IMR-90 (cell line): ENCODE measurements around the gene SHISAL1. TPM values are rescaled to one million over a fixed set of nuclear protein-coding genes. Genes with fewer than 3 reads are reported as not detected.

Experiments
- ATAC-seq: fragments of 200-7000 bp; cut with Tn5 transposase; 2 replicates; pipeline ENCODE4 v1.9.1; 2020; ENCODE audit warnings: low read depth, mild to moderate bottlenecking, moderate library complexity
- BruUV-seq: library from RNA; stranded (reverse); fragments of 400-500 nt; replicated peaks from 2 replicates; lab custom pipeline; 2021; lab: Mats Ljungman, UMichigan
- CTCF ChIA-PET: fragments of 300-600 bp; formaldehyde crosslinking; extraction: SDS; loops from one replicate; lab custom pipeline; 2021; ENCODE audit warnings: antibody characterized with exemption; lab: Yijun Ruan, JAX
- POLR2A ChIA-PET: fragments of 300-600 bp; sonication (Branson Sonifier 250); formaldehyde crosslinking; loops from one replicate; lab custom pipeline; 2022; ENCODE audit warnings: antibody characterized with exemption; ENCODE audit not compliant: unreplicated experiment; lab: Charles Lee
- DNase-seq: peaks from one replicate; pipeline ENCODE4 v3.0.0; 2013
- H2AFZ ChIP-seq: replicated peaks from 2 replicates; pipeline ENCODE3; 2013; ENCODE audit warnings: low read length, mild to moderate bottlenecking; ENCODE audit not compliant: poor library complexity
- H2AK5ac ChIP-seq: 2 replicates; pipeline ENCODE4 v1.6.1; 2013; ENCODE audit warnings: low read depth, low read length, inconsistent platforms
- H2AK9ac ChIP-seq: replicated peaks from 2 replicates; pipeline ENCODE3; 2013; ENCODE audit warnings: mild to moderate bottlenecking, low read depth, low read length, moderate library complexity; ENCODE audit not compliant: poor library complexity
- H2BK120ac ChIP-seq: 2 replicates; pipeline ENCODE4 v1.6.1; 2013; ENCODE audit warnings: low read depth, low read length, inconsistent platforms
- H2BK15ac ChIP-seq: 3 replicates; pipeline ENCODE4 v1.6.1; 2013; ENCODE audit warnings: low read depth, low read length, inconsistent platforms
- H2BK20ac ChIP-seq: 2 replicates; pipeline ENCODE4 v1.6.1; 2013; ENCODE audit warnings: low read depth, mild to moderate bottlenecking, inconsistent platforms, low read length, moderate library complexity
- H2BK5ac ChIP-seq: 2 replicates; pipeline ENCODE4 v1.6.1; 2013; ENCODE audit warnings: mild to moderate bottlenecking, low read depth, low read length, inconsistent platforms; ENCODE audit not compliant: poor library complexity, severe bottlenecking
- H3K14ac ChIP-seq: replicated peaks from 2 replicates; pipeline ENCODE4 v1.6.1; 2013; ENCODE audit warnings: low read depth, low read length, inconsistent platforms
- H3K18ac ChIP-seq: 2 replicates; pipeline ENCODE4 v1.6.1; 2013; ENCODE audit warnings: low read depth, low read length, control low read depth
- H3K23ac ChIP-seq: 2 replicates; pipeline ENCODE4 v1.6.1; 2013; ENCODE audit warnings: low read depth, low read length, inconsistent platforms
- H3K27ac ChIP-seq: 2 replicates; pipeline ENCODE4 v1.5.1; 2013; ENCODE audit warnings: mild to moderate bottlenecking, control low read depth, low read length; ENCODE audit not compliant: insufficient read depth
- H3K27me3 ChIP-seq: 2 replicates; pipeline ENCODE4 v1.6.1; 2013; ENCODE audit warnings: low read length; ENCODE audit not compliant: control insufficient read depth, insufficient read depth
- H3K36me3 ChIP-seq: 2 replicates; pipeline ENCODE4 v1.6.1; 2013; ENCODE audit warnings: low read length, mixed read lengths; ENCODE audit not compliant: control insufficient read depth, insufficient read depth
- H3K4ac ChIP-seq: 2 replicates; pipeline ENCODE4 v1.6.1; 2013; ENCODE audit warnings: low read depth, low read length, inconsistent platforms
- H3K4me1 ChIP-seq: 2 replicates; pipeline ENCODE4 v1.6.1; 2013; ENCODE audit warnings: low read length, mixed read lengths; ENCODE audit not compliant: control insufficient read depth, insufficient read depth
- H3K4me2 ChIP-seq: 2 replicates; pipeline ENCODE4 v1.6.1; 2013; ENCODE audit warnings: low read depth, mild to moderate bottlenecking, control low read depth, low read length, moderate library complexity
- H3K4me3 ChIP-seq: 2 replicates; pipeline ENCODE4 v1.5.1; 2013; ENCODE audit warnings: low read depth, mild to moderate bottlenecking, control low read depth, low read length, moderate library complexity; ENCODE audit not compliant: insufficient read depth
- H3K56ac ChIP-seq: 2 replicates; pipeline ENCODE4 v1.6.1; 2013; ENCODE audit warnings: low read length, inconsistent platforms; ENCODE audit not compliant: insufficient read depth; ENCODE audit errors: extremely low read depth
- H3K79me1 ChIP-seq, 2 experiments: 2 replicates each; pipeline ENCODE4 v1.6.1; 2013; ENCODE audit warnings: low read length in 2 of 2, inconsistent platforms in 1 of 2, low read depth in 1 of 2
- H3K9ac ChIP-seq: 2 replicates; pipeline ENCODE4 v1.6.1; 2013; ENCODE audit warnings: low read depth, low read length, control low read depth
- H3K9me1 ChIP-seq: 2 replicates; pipeline ENCODE4 v1.6.1; 2013; ENCODE audit warnings: low read length, inconsistent platforms; ENCODE audit not compliant: insufficient read depth
- H3K9me3 ChIP-seq: 2 replicates; pipeline ENCODE4 v1.6.1; 2013; ENCODE audit warnings: low read length; ENCODE audit not compliant: control insufficient read depth, insufficient read depth
- H4K20me1 ChIP-seq: 2 replicates; pipeline ENCODE4 v1.6.1; 2013; ENCODE audit warnings: low read length, inconsistent platforms; ENCODE audit not compliant: insufficient read depth
- H4K5ac ChIP-seq: 2 replicates; pipeline ENCODE4 v1.6.1; 2013; ENCODE audit warnings: mild to moderate bottlenecking, low read depth, low read length, control low read depth
- H4K8ac ChIP-seq, 2 experiments: 2 replicates each; pipeline ENCODE4 v1.6.1; 2013; ENCODE audit warnings: low read depth in 2 of 2, low read length in 2 of 2, control low read depth in 1 of 2, inconsistent platforms in 1 of 2
- H4K91ac ChIP-seq: 2 replicates; pipeline ENCODE4 v1.6.1; 2013; ENCODE audit warnings: low read depth, low read length, inconsistent platforms; ENCODE audit not compliant: insufficient read depth
- CEBPB ChIP-seq: IDR thresholded peaks from 2 replicates; pipeline ENCODE4 v1.6.1; 2012; ENCODE audit warnings: low read depth, low read length, improper control_type of control experiment
- MXI1 ChIP-seq: IDR thresholded peaks from 2 replicates; pipeline ENCODE4 v1.6.1; 2012; ENCODE audit warnings: low read depth, mild to moderate bottlenecking, low read length, moderate library complexity, borderline replicate concordance
- POLR2A ChIP-seq: IDR thresholded peaks from 2 replicates; pipeline ENCODE4 v1.6.1; 2012; ENCODE audit warnings: mild to moderate bottlenecking, low read depth, low read length
- RAD21 ChIP-seq: IDR thresholded peaks from 2 replicates; pipeline ENCODE4 v1.6.1; 2012; ENCODE audit warnings: low read length, improper control_type of control experiment
- RCOR1 ChIP-seq: IDR thresholded peaks from 2 replicates; pipeline ENCODE4 v1.6.1; 2012; ENCODE audit warnings: mild to moderate bottlenecking, low read length, improper control_type of control experiment; ENCODE audit not compliant: insufficient replicate concordance
- WGBS, 2 experiments: methylation state at CpG; one replicate each; pipeline versions ENCODE4 v1.1.5 to v1.1.7; 2013; ENCODE audit warnings: missing lambda C conversion rate in 2 of 2; ENCODE audit not compliant: insufficient read length in 1 of 2; ENCODE audit errors: extremely low coverage in 2 of 2; 5-methylcytosine and 5-hydroxymethylcytosine counted together
- dilution Hi-C: fragments of 300-500 bp; cut with HindIII; formaldehyde crosslinking; loops from one replicate; pipeline ENCODE4 v1.14.3; 2018; ENCODE audit warnings: low sequenced_read_pairs; ENCODE audit not compliant: unreplicated experiment
- in situ Hi-C: fragments of 300-500 bp; cut with MboI; formaldehyde crosslinking; loops from 3 replicates; pipeline ENCODE4 v1.14.3; 2019; ENCODE audit warnings: low sequenced_read_pairs, inconsistent platforms, mixed read lengths
- intact Hi-C: fragments of 100-400 bp; cut with micrococcal nuclease; formaldehyde crosslinking; loops from 2 replicates; pipeline ENCODE4 v1.10.0; 2022
- polyA plus RNA-seq, 3 experiments: library from polyadenylated mRNA; depleted of rRNA; stranded (reverse); fragments of >200 nt; gene quantifications; 2 replicates each; pipeline ENCODE4 v1.2.3, GENCODE V29; 2012; ENCODE audit warnings: low replicate concordance in 1 of 3
- total RNA-seq: library from RNA; depleted of rRNA; stranded (reverse); fragments of >200 nt; gene quantifications from 2 replicates; pipeline ENCODE4 v1.2.3, GENCODE V29; 2012
- TF ChIP-seq, protein P1 (sequence below): conservative IDR thresholded peaks from 2 replicates; pipeline ENCODE4 v1.5.1; 2012; ENCODE audit warnings: mild to moderate bottlenecking, low read depth, low read length, improper control_type of control experiment

The SHISAL1 gene
- total and polyA plus RNA-seq, 2 of the 4 experiments (the other 2 are of a cell fraction), result 1.0 to 1.4 TPM

DNA sequence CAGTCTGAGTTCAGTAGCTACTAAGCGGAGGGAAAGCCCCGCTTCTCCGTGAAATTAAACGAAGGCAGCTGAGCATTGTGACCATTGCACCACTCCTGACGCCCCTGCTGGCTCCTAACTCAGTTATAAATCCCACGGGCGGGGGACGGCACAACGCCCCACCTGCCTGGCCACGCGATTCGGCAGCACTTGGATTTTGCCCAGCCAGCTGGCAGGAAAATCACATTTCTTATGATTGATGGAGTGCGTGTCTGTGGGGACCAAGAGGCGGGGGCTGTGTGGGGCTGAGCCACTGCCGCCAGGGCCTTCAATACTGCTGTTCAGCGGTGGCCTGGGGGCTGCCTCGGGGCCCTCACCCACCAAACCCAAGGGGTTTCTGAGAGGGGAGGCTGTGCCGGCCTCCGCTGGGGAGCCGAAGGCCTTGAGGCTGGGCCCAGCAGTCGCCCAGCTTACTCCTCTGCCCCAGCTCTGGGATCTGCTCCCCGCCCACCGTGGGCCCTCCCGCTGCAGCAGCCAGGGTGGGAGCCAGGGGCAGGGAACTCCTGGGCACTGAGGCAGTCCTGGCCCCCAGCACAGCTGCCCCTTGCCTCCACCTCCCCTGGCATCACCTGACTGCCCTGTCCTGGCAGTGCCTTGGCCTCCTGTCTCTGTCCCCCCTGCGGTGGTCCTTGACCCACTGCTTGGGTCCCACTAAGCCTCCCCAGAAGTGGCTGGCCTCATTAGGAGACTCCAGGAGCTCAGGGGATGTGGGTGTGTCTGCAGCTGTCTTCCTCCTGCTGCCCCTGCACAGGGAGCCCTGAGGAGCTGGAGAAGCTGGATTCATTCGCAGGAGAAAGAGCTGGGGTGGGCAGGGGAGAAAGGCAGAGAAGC, 30.7 kb downstream of the SHISAL1 start (continued):
- no peak for TF ChIP-seq MXI1

DNA sequence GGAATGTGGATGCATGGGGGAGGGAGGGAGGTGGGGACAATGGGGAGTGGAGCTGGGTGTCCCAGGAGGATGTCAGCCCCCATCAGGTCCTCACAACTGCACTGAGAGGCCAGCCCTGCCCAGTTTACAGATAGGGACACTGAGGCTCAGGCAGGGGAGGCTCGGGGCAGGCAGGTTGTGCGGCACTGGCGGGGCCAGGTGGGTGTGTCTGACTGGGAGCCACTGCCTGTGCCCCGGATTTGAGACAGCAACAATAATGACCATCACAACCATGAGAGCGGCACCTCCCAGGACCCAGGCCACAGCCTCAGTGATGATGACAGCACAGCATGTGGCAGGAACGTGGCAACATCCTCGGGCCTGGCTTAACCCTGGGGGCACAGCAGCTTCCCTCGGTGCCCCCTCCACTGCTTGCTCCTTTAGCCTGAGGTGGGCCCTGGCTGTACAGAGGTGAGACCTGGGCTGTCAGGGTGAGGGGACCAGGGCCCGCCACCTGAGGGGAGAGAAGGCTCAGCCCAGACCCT, 32.0 kb downstream of the SHISAL1 start:
- no TSS peak for BruUV-seq

More for the DNA sequence above, 32.0 kb downstream of the SHISAL1 start:
- H3K79me1 ChIP-seq, result no peaks in the 10 kb centered on the region
- H2BK20ac ChIP-seq, result no peak overlapping the region
- H3K27ac ChIP-seq, result no peak overlapping the region
- no peak for DNase-seq
- in situ Hi-C loops (no loop called here), intact Hi-C loops (no loop called here), dilution Hi-C loops (no loop called here)
- no peak overlapping the region for H3K4me2 ChIP-seq
- no peak overlapping the region for H2BK5ac ChIP-seq
- TF ChIP-seq POLR2A, result no peak
- TF ChIP-seq CEBPB, result no peak
- TF ChIP-seq RAD21, result no peak
- TF ChIP-seq, protein P1, sequence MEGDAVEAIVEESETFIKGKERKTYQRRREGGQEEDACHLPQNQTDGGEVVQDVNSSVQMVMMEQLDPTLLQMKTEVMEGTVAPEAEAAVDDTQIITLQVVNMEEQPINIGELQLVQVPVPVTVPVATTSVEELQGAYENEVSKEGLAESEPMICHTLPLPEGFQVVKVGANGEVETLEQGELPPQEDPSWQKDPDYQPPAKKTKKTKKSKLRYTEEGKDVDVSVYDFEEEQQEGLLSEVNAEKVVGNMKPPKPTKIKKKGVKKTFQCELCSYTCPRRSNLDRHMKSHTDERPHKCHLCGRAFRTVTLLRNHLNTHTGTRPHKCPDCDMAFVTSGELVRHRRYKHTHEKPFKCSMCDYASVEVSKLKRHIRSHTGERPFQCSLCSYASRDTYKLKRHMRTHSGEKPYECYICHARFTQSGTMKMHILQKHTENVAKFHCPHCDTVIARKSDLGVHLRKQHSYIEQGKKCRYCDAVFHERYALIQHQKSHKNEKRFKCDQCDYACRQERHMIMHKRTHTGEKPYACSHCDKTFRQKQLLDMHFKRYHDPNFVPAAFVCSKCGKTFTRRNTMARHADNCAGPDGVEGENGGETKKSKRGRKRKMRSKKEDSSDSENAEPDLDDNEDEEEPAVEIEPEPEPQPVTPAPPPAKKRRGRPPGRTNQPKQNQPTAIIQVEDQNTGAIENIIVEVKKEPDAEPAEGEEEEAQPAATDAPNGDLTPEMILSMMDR, result no peak
- no peak for TF ChIP-seq RCOR1
- H4K20me1 ChIP-seq, result no peaks in the 10 kb centered on the region
- no peak overlapping the region for H4K5ac ChIP-seq
- no peak overlapping the region for H3K18ac ChIP-seq
- H2AK9ac ChIP-seq, result no peak overlapping the region
- no peak overlapping the region for H2BK15ac ChIP-seq
- no peak overlapping the region for H3K56ac ChIP-seq
- H3K4me1 ChIP-seq, result peaks cover 3% of the 10 kb centered on the region; the same call in 1 of the 2 replicates
- H3K9ac ChIP-seq, result no peak overlapping the region
- no peaks in the 10 kb centered on the region for H3K9me3 ChIP-seq
- H2AFZ ChIP-seq, result peak overlapping the region; percentile 70
- peaks cover 6% of the 10 kb centered on the region; the same call in 1 of the 2 replicates for H3K27me3 ChIP-seq
- no peak overlapping the region for H3K4ac ChIP-seq
- WGBS, 2 experiments, result 96% methylated on average over 4 of the region's 9 CpGs; no CpG with 5 or more reads in 1 of the 2 experiments
- ATAC-seq, result no peak
- no peak overlapping the region for H3K23ac ChIP-seq
- no peak overlapping the region for H3K14ac ChIP-seq
- H4K8ac ChIP-seq, result no peak overlapping the region
- no peak overlapping the region for H4K91ac ChIP-seq
- peaks cover 2% of the 10 kb centered on the region; the same call in 1 of the 2 replicates for H3K9me1 ChIP-seq
- H2AK5ac ChIP-seq, result no peak overlapping the region
- H2BK120ac ChIP-seq, result no peak overlapping the region
- peaks cover 3% of the 10 kb centered on the region; the same call in 1 of the 2 replicates for H3K36me3 ChIP-seq
- no peak overlapping the region for H3K4me3 ChIP-seq
- ChIA-PET POLR2A (no interaction called here), CTCF (no interaction called here)
